OCI-M2 (cell line): ENCODE measurements around the gene DLST.
"Not testable (repeated sequence)": the region's sequence is repeated elsewhere in the genome, so short reads cannot be mapped to it uniquely, and the experiment has no call there.

Experiments used
- DNase-seq: peaks from one replicate; lab custom pipeline; 2025; ENCODE audit not compliant: unreplicated experiment; lab: John Stamatoyannopoulos, UW

The DLST gene

GRCh38 chr14:74917178-74917543, 35.4 kb downstream of the DLST start:
- DNase-seq, result no peak

GRCh38 chr14:74917646-74918081, 35.9 kb downstream of the DLST start:
- no peak for DNase-seq

GRCh38 chr14:74918380-74918779, 36.7 kb downstream of the DLST start:
- no peak for DNase-seq

- no peak for DNase-seq
Measured at GRCh38 chr14:74919421-74920165, 37.9 kb downstream of the DLST start.

GRCh38 chr14:74920281-74920680, 38.6 kb downstream of the DLST start:
- no peak for DNase-seq

- DNase-seq, result no peak
Measured at GRCh38 chr14:74921053-74921620, 39.4 kb downstream of the DLST start.

- no peak for DNase-seq
Measured at GRCh38 chr14:74921987-74922751, 40.5 kb downstream of the DLST start.

GRCh38 chr14:74922752-74923401, 41.2 kb downstream of the DLST start, which contains the start of gene RPS6KL1:
TSS of gene RPS6KL1 (minus strand) at chr14:74923260. CDS start at chr14:74921541, 1,719 bp downstream.
- peak; percentile 36 for DNase-seq

GRCh38 chr14:74924061-74924460, 42.3 kb downstream of the DLST start:
- no peak for DNase-seq

GRCh38 chr14:74927225-74927624, 45.5 kb downstream of the DLST start:
- DNase-seq, result peak; percentile 44

- no peak for DNase-seq
Measured at GRCh38 chr14:74929242-74929641, 47.5 kb downstream of the DLST start.

GRCh38 chr14:74931744-74932143, 50.0 kb downstream of the DLST start:
- DNase-seq, result not testable (repeated sequence)

- no peak for DNase-seq
Measured at GRCh38 chr14:74932401-74932901, 50.7 kb downstream of the DLST start.

- DNase-seq, result not testable (repeated sequence)
Measured at GRCh38 chr14:74932936-74933335, 51.2 kb downstream of the DLST start.

GRCh38 chr14:74934041-74934440, 52.3 kb downstream of the DLST start:
- no peak for DNase-seq

- DNase-seq, result no peak
Measured at GRCh38 chr14:74934476-74935359, 53.0 kb downstream of the DLST start.

GRCh38 chr14:74935360-74935680, 53.6 kb downstream of the DLST start:
- no peak for DNase-seq

- DNase-seq, result no peak
Measured at GRCh38 chr14:74936151-74936550, 54.4 kb downstream of the DLST start.

GRCh38 chr14:74936731-74937130, 55.0 kb downstream of the DLST start:
- no peak for DNase-seq

GRCh38 chr14:74937171-74937570, 55.5 kb downstream of the DLST start:
- no peak for DNase-seq
